SK-N-SH (cell line): ENCODE measurements around the gene USP8. TPM values are rescaled to one million over a fixed set of nuclear protein-coding genes. Genes with fewer than 3 reads are reported as not detected.

Experiments used
- CTCF ChIA-PET: fragments of 300-600, 350-600 bp; formaldehyde crosslinking; extraction: SDS; loops from one replicate; lab custom pipeline; 2021; lab: Yijun Ruan, JAX
- POLR2A ChIA-PET: fragments of 350-600 bp; sonication (Branson Sonifier 250); formaldehyde crosslinking; extraction: SDS; loops from one replicate; lab custom pipeline; 2020; ENCODE audit warnings: antibody characterized with exemption, inconsistent platforms; lab: Yijun Ruan, JAX
- DNase-seq: peaks from one replicate; pipeline ENCODE4 v3.0.0; 2012
- H2AFZ ChIP-seq: fragments of 200-600 bp; sonication (generic); 2 replicates; pipeline ENCODE4 v1.8.1; 2016; ENCODE audit warnings: antibody characterized with exemption, mild to moderate bottlenecking, low read depth
- H3F3A ChIP-seq: fragments of 200-600 bp; sonication (generic); replicated peaks from 2 replicates; pipeline ENCODE3; 2016; ENCODE audit warnings: antibody characterized with exemption, mild to moderate bottlenecking; ENCODE audit not compliant: insufficient read depth
- H3K27ac ChIP-seq, 2 experiments: fragments of 200-500 bp in 1 of 2; fragments of 200-600 bp in 1 of 2; sonication (Bioruptor generic) in 1 of 2; sonication (generic), shearing (Covaris generic) in 1 of 2; 2 replicates each; pipeline versions ENCODE4 v1.5.1 to v1.6.1; 2014 to 2016; ENCODE audit warnings: low read depth in 2 of 2, inconsistent platforms in 1 of 2, low read length in 1 of 2, mild to moderate bottlenecking in 1 of 2, mixed read lengths in 1 of 2
- H3K27me3 ChIP-seq: fragments of 200-600 bp; sonication (generic), shearing (Covaris generic); 2 replicates; pipeline ENCODE4 v1.6.1; 2016; ENCODE audit warnings: mixed run types; ENCODE audit not compliant: insufficient read depth
- H3K36me3 ChIP-seq, 2 experiments: fragments of 200-500 bp in 1 of 2; fragments of 200-600 bp in 1 of 2; sonication (Bioruptor generic) in 1 of 2; sonication (generic) in 1 of 2; replicated peaks in 1 of 2; 2 replicates each; pipeline versions ENCODE3 to v1.5.1; 2014 to 2016; ENCODE audit warnings: low read length in 1 of 2, mild to moderate bottlenecking in 1 of 2; ENCODE audit not compliant: insufficient read depth in 2 of 2, control insufficient read depth in 1 of 2
- H3K4me1 ChIP-seq, 2 experiments: fragments of 200-500 bp in 1 of 2; fragments of 200-600 bp in 1 of 2; sonication (Bioruptor generic) in 1 of 2; sonication (generic), shearing (Covaris generic) in 1 of 2; 2 replicates each; pipeline versions ENCODE4 v1.5.1 to v1.6.1; 2014 to 2016; ENCODE audit warnings: low read depth in 1 of 2, low read length in 1 of 2, mixed run types in 1 of 2; ENCODE audit not compliant: insufficient read depth in 2 of 2, control insufficient read depth in 1 of 2
- H3K4me2 ChIP-seq: fragments of 200-600 bp; sonication (generic), shearing (Covaris generic); 2 replicates; pipeline ENCODE4 v1.6.1; 2017; ENCODE audit warnings: mixed run types
- H3K4me3 ChIP-seq, 2 experiments: fragments of 200-500 bp in 1 of 2; fragments of 200-600 bp in 1 of 2; sonication (Bioruptor generic) in 1 of 2; sonication (generic), shearing (Covaris generic) in 1 of 2; 2 replicates each; pipeline versions ENCODE4 v1.5.1 to v1.8.1; 2014 to 2016; ENCODE audit warnings: low read depth in 2 of 2, inconsistent platforms in 1 of 2, low read length in 1 of 2, mild to moderate bottlenecking in 1 of 2, mixed read lengths in 1 of 2, moderate library complexity in 1 of 2
- H3K79me2 ChIP-seq: fragments of 200-600 bp; sonication (generic); 2 replicates; pipeline ENCODE4 v1.8.1; 2017; ENCODE audit warnings: mild to moderate bottlenecking; ENCODE audit not compliant: insufficient read depth
- H3K9ac ChIP-seq: fragments of 200-600 bp; sonication (generic); 2 replicates; pipeline ENCODE4 v1.6.1; 2017; ENCODE audit warnings: mixed run types
- H3K9me2 ChIP-seq: fragments of 200-600 bp; sonication (generic); 2 replicates; pipeline ENCODE4 v1.6.1; 2017; ENCODE audit warnings: mixed run types
- H3K9me3 ChIP-seq: fragments of 200-600 bp; sonication (generic); 2 replicates; pipeline ENCODE4 v1.6.1; 2017; ENCODE audit warnings: mixed run types, mild to moderate bottlenecking, moderate library complexity
- H4K20me1 ChIP-seq: fragments of 200-600 bp; sonication (generic); 2 replicates; pipeline ENCODE4 v1.6.1; 2017; ENCODE audit warnings: mild to moderate bottlenecking, mixed run types; ENCODE audit not compliant: insufficient read depth
- ELF1 ChIP-seq: IDR thresholded peaks from 2 replicates; pipeline ENCODE4 v1.4.0; 2012
- EZH2phosphoT487 ChIP-seq: fragments of 200-600 bp; sonication (generic); IDR thresholded peaks from 2 replicates; pipeline ENCODE4 v1.6.1; 2017; ENCODE audit warnings: low read depth, mixed run types, mild to moderate bottlenecking, antibody characterized with exemption, moderate library complexity, borderline replicate concordance
- FOXM1 ChIP-seq: IDR thresholded peaks from 2 replicates; pipeline ENCODE4 v1.4.0; 2012; ENCODE audit warnings: low read depth, mild to moderate bottlenecking
- GATA2 ChIP-seq: sonication (generic); formaldehyde crosslinking; IDR thresholded peaks from 2 replicates; pipeline ENCODE4 v1.5.0; 2020; ENCODE audit warnings: mild to moderate bottlenecking, missing genetic modification reagents
- IRF3 ChIP-seq: fragments of 150-350 bp; IDR thresholded peaks from 2 replicates; pipeline ENCODE4 v1.6.1; 2016; ENCODE audit warnings: mild to moderate bottlenecking, low read depth, low read length
- JUND ChIP-seq: IDR thresholded peaks from 2 replicates; pipeline ENCODE4 v1.4.0; 2012
- NRF1 ChIP-seq: IDR thresholded peaks from 2 replicates; pipeline ENCODE4 v1.6.1; 2012; ENCODE audit warnings: low read depth, mild to moderate bottlenecking, low read length
- PBX3 ChIP-seq: IDR thresholded peaks from 2 replicates; pipeline ENCODE4; 2012
- POLR2AphosphoS5 ChIP-seq: IDR thresholded peaks from 2 replicates; pipeline ENCODE4 v1.6.1; 2012; ENCODE audit warnings: low read depth, low read length
- RCOR1 ChIP-seq: fragments of 150-350 bp; IDR thresholded peaks from 2 replicates; pipeline ENCODE4 v1.6.1; 2017; ENCODE audit warnings: antibody characterized with exemption, low read length
- REST ChIP-seq: IDR thresholded peaks from 2 replicates; pipeline ENCODE4 v1.6.1; 2012; ENCODE audit warnings: mild to moderate bottlenecking, low read depth, low read length, moderate library complexity
- RFX5 ChIP-seq: IDR thresholded peaks from 2 replicates; pipeline ENCODE4 v1.6.1; 2012; ENCODE audit warnings: mild to moderate bottlenecking, improper control_type of control experiment, low read length
- RXRA ChIP-seq: IDR thresholded peaks from 2 replicates; pipeline ENCODE4 v1.4.0; 2012; ENCODE audit warnings: low read depth, mild to moderate bottlenecking, borderline replicate concordance
- SIN3A ChIP-seq: IDR thresholded peaks from 2 replicates; pipeline ENCODE4 v1.6.1; 2012; ENCODE audit warnings: low read depth, mild to moderate bottlenecking, low read length, moderate library complexity, borderline replicate concordance
- SMC3 ChIP-seq: IDR thresholded peaks from 2 replicates; pipeline ENCODE4 v1.6.1; 2012; ENCODE audit warnings: low read depth, low read length, improper control_type of control experiment
- TAF1 ChIP-seq: IDR thresholded peaks from 2 replicates; pipeline ENCODE4 v1.6.1; 2012; ENCODE audit warnings: low read depth, mild to moderate bottlenecking, low read length, moderate library complexity, borderline replicate concordance
- TEAD4 ChIP-seq: IDR thresholded peaks from 2 replicates; pipeline ENCODE4 v1.4.0; 2012; ENCODE audit warnings: mild to moderate bottlenecking, borderline replicate concordance; ENCODE audit not compliant: insufficient read depth
- WGBS: methylation state at CpG from one replicate; pipeline ENCODE4 v1.1.6; 2017; ENCODE audit warnings: low lambda C conversion rate; 5-methylcytosine and 5-hydroxymethylcytosine counted together
- polyA plus RNA-seq, 3 experiments: library from polyadenylated mRNA; depleted of rRNA; stranded (reverse); fragments of >200 nt; gene quantifications; 2 replicates each; pipeline ENCODE4 v1.2.3, GENCODE V29; 2012

The USP8 gene
- polyA plus RNA-seq, 1 of the 3 experiments (the other 2 are of a cell fraction), result 23.4 TPM

- TF ChIP-seq NRF1 (no peak), IRF3 (no peak), POLR2AphosphoS5 (no peak)
These were observed 14.0 kb downstream of the USP8 start (continued) for GRCh38 chr15:50438251-50438650.

GRCh38 chr15:50440932-50441331 lies 16.7 kb downstream of the USP8 start:
- Histone ChIP-seq H3K9me3 (no peaks in the 10 kb centered on the region), H3K4me3 (no peak overlapping the region), H2AFZ (no peak overlapping the region), H4K20me1 (0 out of 2 replicates have a peak, but pooled peaks cover 11% of the 10 kb centered on the region), H3K4me1 (no peaks in the 10 kb centered on the region), H3K79me2 (peaks cover 83% of the 10 kb centered on the region), H3F3A (peaks cover 3% of the 10 kb centered on the region), H3K27ac (no peak overlapping the region), H3K9ac (no peak overlapping the region), H3K27me3 (no peaks in the 10 kb centered on the region), H3K36me3 (peaks cover 15 to 49% of the 10 kb centered on the region in 2 experiments), H3K9me2 (no peaks in the 10 kb centered on the region), H3K4me2 (no peak overlapping the region)
- CTCF ChIA-PET, result interaction anchor here (0.6 to 1.4 kb wide), 2 partner anchors 10 to 1239 kb away, joined by 3 to 5 read pairs; no protein-coding TSS in a partner anchor
- no peak for DNase-seq
- POLR2A ChIA-PET, result interaction anchor here (0.6 kb wide), 1 partner anchor 196 kb away, joined by 3 read pairs; no protein-coding TSS in a partner anchor
- TF ChIP-seq RXRA (no peak), JUND (no peak), EZH2phosphoT487 (no peak), TEAD4 (no peak), FOXM1 (no peak), NRF1 (no peak), SIN3A (no peak), TAF1 (no peak), RCOR1 (no peak), SMC3 (no peak), PBX3 (no peak), IRF3 (no peak), RFX5 (no peak), ELF1 (no peak), GATA2 (CRISPR knock-in tag) (no peak), POLR2AphosphoS5 (no peak), REST (no peak)
- WGBS, result 90% methylated on average over 5 of the region's 5 CpGs
